GM19452 (cell line): ENCODE measurements around the gene TBC1D16.
"Not testable (repeated sequence)": the region's sequence is repeated elsewhere in the genome, so short reads cannot be mapped to it uniquely, and the experiment has no call there.

Source experiments
- ATAC-seq: cut with Tn5 transposase; IDR thresholded peaks from one replicate; pipeline ENCODE4 v1.9.1; 2021; ENCODE audit not compliant: unreplicated experiment

The TBC1D16 gene

GRCh38 chr17:80005360-80006338, 30.0 kb downstream of the TBC1D16 start:
- no peak for ATAC-seq

GRCh38 chr17:80003969-80004368, 31.7 kb downstream of the TBC1D16 start:
- ATAC-seq = no peak

DNA sequence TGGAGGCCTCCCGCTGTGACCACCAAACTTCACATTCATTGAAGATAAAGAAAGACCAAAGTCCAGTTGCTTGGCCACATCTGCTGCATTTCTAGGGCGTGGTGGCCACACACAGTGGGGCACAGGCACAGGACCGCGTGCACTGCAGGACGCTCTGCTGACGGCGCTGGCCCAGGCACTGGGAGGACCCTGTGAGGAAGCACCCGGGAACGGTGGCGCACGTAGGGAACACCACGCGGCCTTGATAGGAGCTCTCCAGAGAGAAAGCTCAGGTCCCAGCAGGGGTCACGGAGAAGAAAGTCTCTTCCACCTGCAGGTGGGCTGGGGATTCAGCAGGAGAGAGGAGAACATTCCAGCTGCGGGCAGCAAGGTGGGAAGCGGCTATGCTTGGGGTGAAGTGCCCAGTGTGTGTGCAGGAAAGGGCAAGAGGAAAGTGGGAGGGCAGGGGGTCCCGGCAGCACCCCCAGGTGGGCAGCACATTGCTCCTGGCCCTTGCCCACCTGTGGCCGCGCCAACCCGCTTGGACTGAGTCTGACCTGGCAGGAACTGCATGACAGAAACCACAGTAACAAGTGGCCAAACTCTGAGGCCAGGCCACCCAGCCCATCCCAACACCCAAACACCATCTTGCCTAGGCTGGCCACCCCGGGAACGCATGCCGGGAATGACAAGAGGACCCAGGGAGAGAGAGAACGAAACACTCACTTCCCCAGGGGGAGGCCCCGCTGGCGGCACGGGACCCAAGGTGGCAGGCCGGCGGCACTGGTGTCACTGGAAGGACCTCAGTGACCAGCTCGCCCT, 32.8 kb downstream of the TBC1D16 start:
- no peak for ATAC-seq

- no peak for ATAC-seq
Measured at GRCh38 chr17:80002070-80002641, 33.5 kb downstream of the TBC1D16 start.

DNA sequence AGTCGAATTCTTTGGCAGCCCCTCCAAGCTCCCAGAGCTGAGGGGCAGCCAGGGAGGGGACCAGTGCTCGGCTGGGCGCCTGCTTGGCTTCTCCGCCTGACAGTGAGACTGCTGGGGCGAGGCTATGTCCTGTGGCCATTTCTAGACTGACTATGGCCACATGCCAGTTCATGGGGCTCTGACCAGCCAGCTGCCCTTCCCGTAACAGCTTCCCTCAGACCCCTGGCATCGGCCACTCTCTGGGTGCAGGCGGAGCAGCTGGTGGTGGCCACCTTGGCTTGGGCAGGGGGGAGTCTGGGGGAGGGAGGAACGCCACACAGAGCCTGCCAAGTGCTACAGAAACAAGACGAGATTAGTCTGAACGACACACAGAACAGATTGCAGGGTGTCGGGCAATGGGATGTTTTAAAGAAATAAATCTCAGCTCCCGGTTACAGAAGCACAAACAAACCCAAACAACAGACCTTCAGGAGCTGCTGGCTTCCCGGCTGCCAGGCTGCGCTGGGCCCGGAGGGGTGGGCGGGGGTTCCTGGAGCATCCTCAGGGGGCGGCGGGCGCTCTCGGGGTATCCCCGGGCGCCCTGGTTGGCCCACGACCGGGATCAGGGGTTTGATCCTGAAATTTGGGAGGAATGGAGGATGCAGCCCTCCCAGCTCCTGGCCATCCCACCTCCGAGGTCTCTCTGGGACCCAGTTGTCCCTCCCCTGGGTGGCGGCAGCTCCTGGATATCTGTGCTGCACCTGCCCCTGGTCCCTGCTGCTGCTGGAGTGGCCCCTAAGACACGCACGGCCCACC, 34.5 kb downstream of the TBC1D16 start:
- no peak for ATAC-seq

GRCh38 chr17:80000136-80000535, 35.5 kb downstream of the TBC1D16 start:
- no peak for ATAC-seq

GRCh38 chr17:79997011-79997660, 38.5 kb downstream of the TBC1D16 start:
- no peak for ATAC-seq

GRCh38 chr17:79996291-79996690, 39.4 kb downstream of the TBC1D16 start:
- no peak for ATAC-seq

- no peak for ATAC-seq
Measured at GRCh38 chr17:79995696-79996095, 40.0 kb downstream of the TBC1D16 start.

DNA sequence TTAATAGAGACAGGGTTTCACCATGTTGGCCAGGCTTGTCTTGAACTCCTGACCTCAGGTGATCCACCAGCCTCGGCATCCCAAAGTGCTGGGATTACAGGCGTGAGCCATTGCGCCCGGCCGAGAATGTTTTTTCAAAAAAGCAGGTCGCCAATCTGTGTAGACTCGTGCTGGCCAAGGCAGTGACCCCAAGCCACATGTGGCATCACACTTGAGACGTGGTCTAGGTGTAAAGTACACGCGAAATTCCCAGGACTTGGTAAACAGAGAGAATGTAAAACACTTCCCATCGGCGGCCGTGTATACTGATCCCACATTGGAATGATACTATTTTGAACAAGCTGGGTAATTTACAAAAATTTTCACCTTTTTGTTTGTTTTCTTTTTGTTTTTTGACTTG, 41.1 kb downstream of the TBC1D16 start:
- no peak for ATAC-seq

DNA sequence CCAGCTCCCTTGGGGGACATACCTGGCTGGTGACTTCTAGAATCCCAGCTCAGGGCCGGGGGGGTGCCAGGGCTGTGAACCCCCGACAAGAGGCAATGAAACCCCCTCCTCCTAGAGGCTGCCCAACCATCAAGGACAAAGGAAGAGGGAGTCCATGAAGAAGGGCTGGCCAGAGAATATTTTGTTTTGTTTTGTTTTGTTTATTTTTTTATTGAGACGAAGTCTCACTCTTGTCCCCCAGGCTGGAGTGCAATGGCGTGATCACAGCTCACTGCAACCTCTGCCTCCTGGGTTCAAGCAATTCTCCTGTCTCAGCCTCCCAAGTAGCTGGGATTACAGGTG, 41.5 kb downstream of the TBC1D16 start:
- not testable (repeated sequence) for ATAC-seq

DNA sequence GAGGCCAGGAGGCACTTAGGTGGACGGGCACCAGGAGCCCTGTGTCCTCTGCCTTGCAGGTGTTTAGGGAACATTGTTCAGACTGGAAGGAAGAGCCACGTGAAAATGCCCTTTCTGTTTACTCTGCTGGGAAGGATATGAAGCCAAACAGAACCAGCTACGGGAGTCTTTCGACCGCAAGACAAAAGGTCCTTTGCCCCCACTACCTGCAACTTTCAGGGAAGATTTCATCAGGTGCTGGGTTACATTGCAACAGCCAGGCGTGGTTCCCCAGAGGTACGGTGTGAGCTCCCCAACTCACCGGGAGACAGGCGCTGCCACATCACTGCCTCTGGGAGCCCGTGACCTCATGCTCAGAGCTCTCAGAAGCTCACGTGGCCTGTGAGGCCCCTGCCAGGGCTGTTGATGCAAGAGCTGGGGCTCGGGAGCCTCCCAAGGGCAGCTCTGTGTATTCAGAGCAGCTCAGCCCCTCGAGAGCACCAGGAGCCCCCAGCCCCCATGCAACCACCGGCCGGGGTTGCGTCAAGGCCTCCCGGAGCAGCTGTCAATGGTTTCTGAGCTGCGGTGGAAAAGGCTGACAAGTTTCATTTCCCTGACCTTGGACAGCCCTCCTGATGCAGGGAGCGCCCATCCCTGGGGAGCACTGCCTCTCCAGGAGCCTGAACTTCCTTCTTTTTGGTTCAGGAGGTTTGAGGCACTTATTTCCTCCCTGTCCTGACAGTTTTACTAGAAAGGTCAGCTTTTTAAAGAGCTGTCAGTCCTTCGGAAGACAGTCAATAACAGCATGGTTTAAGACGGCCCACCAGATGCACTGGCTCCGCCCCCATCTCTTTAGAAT, 42.1 kb downstream of the TBC1D16 start:
- ATAC-seq = no peak

DNA sequence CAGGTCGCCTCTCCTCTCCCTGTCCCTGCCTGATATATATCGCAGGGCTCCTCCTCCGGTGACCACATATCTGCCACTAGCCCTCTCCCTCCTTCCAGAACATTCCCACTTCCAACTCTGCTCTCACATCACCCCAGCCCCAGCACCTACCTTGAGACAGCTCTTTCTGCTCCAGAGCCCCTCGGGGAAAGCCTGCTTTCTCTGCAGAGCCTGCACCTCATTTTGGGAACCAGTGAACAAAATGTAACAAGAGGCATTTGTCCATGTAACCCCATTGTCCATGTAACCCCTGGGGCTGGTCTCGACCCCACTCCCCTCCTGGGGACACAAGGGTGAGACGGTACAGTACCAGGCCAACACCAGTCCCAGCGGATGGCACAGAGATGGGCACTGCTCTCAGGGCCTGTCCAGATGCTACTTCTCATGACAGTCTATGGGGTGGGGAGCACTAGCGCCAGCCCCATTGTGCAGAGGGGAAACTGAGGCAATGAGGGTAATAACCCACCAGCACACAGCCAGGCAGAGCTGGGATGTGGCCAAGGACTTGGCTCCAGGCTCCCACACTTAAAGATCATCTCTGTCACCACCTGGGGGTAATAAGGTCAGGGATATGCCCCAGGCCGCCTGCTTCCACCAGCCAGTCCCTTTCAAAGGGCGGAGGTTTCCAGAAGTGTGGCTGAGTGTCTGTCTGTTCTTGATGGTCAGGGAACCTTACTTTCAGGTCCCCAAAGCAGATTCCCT, 42.9 kb downstream of the TBC1D16 start:
- no peak for ATAC-seq

GRCh38 chr17:79991924-79992648, 43.6 kb downstream of the TBC1D16 start:
- ATAC-seq = no peak

DNA sequence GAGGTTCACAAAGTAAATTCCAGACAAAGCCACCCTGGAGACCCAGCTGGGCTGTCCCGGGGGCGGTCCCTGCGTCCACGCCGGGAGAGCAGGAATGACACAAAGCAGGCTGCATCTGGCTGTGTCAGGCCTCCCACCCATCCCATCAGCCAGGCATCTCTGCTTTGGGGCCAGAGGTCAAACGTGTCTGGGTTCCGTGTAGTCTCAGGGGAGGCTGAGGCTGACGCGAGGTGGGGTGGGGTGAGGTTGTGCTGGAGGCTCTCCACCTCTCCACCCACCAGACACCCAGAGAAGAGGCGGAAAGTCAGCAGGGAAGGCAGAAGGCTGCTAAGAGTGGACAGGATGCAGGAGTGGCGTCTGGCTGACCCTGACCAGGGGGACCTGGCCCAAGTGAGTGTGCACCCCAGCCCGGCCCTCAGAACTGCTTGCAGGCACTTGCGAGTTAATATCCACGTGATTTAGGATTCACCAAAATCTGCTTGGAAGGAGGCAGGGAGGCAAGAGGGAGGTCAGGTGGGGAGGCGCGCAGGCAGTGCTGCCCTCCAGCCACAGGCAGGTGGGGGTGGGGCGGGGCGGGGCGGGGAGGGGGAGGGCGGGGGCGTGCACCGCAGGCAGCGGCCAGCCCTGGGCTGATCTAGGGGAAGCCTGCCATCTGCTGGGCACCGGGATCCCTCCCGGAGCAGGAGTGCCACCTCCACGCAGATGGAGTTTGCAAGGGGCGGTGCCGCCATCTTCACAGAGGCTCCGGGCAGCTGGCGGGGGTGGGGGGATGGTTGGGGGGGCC, 44.3 kb downstream of the TBC1D16 start:
- no peak for ATAC-seq

GRCh38 chr17:79990704-79991103, 45.0 kb downstream of the TBC1D16 start:
- no peak for ATAC-seq

GRCh38 chr17:79990051-79990592, 45.5 kb downstream of the TBC1D16 start:
- no peak for ATAC-seq
